ENCODE results near the gene RPLP2.

- TF ChIP-seq CTCF (IDR thresholded peaks at IDR 0.05), result no peak
- no peak; the same call in 1 of the 2 replicates for TF ChIP-seq POLR2AphosphoS5 (IDR thresholded peaks at IDR 0.05; ENCODE audit: low read depth, low read length)
- no peak for TF ChIP-seq REST (IDR thresholded peaks at IDR 0.05; ENCODE audit: insufficient read depth in 1 of 2, low read depth in 2 of 2, low read length in 1 of 2)
- TF ChIP-seq SIN3A (IDR thresholded peaks at IDR 0.05; ENCODE audit: borderline replicate concordance, insufficient read depth, low read depth, low read length), result no peak
- no peak for TF ChIP-seq TCF7L2 (IDR thresholded peaks at IDR 0.05; ENCODE audit: low read depth, low read length)
Observed at GRCh38 chr11:792873-793272, 16.9 kb upstream of the RPLP2 start.
